Endothelial cell of umbilical vein (primary cell): ENCODE data around the gene INTS12. TPM values are rescaled to one million over a fixed set of nuclear protein-coding genes. Genes with fewer than 3 reads are reported as not detected.

Experiments
- BruUV-seq: library from RNA; stranded (reverse); fragments of 400-500 nt; replicated peaks from 2 replicates; lab custom pipeline; 2021; lab: Mats Ljungman, UMichigan
- CTCF ChIA-PET: fragments of 300-600, 350-600 bp; sonication (Branson Sonifier 250); formaldehyde crosslinking; loops from one replicate; lab custom pipeline; 2021; ENCODE audit warnings: antibody characterized with exemption, inconsistent platforms; lab: Charles Lee
- POLR2A ChIA-PET: fragments of 300-600, 350-600 bp; sonication (Branson Sonifier 250); formaldehyde crosslinking; loops from one replicate; lab custom pipeline; 2021; ENCODE audit warnings: antibody characterized with exemption, inconsistent platforms; lab: Charles Lee
- DNase-seq: peaks from one replicate; pipeline ENCODE4 v3.0.0-alpha.2; 2011; ENCODE audit warnings: low read depth, low spot score
- FAIRE-seq: peaks from 2 replicates; lab custom pipeline; 2011; peaks lifted over from hg19 to GRCh38; lab: Jason Lieb, UNC
- H2AFZ ChIP-seq: 2 replicates; pipeline ENCODE4 v1.6.0; 2012; ENCODE audit warnings: low read depth, low read length, control low read depth, inconsistent platforms
- H3K27ac ChIP-seq: 2 replicates; pipeline ENCODE4 v1.5.1; 2011; ENCODE audit warnings: low read depth, mild to moderate bottlenecking, control low read depth, low read length, moderate library complexity; ENCODE audit not compliant: insufficient read depth
- H3K27me3 ChIP-seq, 2 experiments: 2 replicates each; pipeline versions ENCODE4 v1.6.0 to v1.6.1; 2011; ENCODE audit warnings: low read length in 2 of 2, mixed read lengths in 1 of 2; ENCODE audit not compliant: control insufficient read depth in 2 of 2, insufficient read depth in 2 of 2
- H3K36me3 ChIP-seq, 2 experiments: 2 replicates in 1 of 2; 3 replicates in 1 of 2; pipeline ENCODE4 v1.5.1; 2011; ENCODE audit warnings: low read length in 2 of 2, mild to moderate bottlenecking in 1 of 2, moderate library complexity in 1 of 2; ENCODE audit not compliant: control insufficient read depth in 2 of 2, insufficient read depth in 2 of 2; ENCODE audit errors: extremely low read depth in 1 of 2
- H3K4me1 ChIP-seq: 3 replicates; pipeline ENCODE4 v1.5.1; 2011; ENCODE audit warnings: mild to moderate bottlenecking, low read length; ENCODE audit not compliant: control insufficient read depth, insufficient read depth; ENCODE audit errors: extremely low read depth
- H3K4me2 ChIP-seq: 2 replicates; pipeline ENCODE4 v1.6.1; 2011; ENCODE audit warnings: low read length, control low read depth, mixed read lengths; ENCODE audit not compliant: insufficient read depth
- H3K4me3 ChIP-seq, 3 experiments: fragments of 200-600 bp in 1 of 3; sonication (generic), shearing (Covaris generic) in 1 of 3; replicated peaks in 1 of 3; 2 replicates each; pipeline ENCODE4 v1.5.1; 2011 to 2016; ENCODE audit warnings: control low read depth in 3 of 3, low read length in 3 of 3, mild to moderate bottlenecking in 2 of 3, inconsistent platforms in 1 of 3, low read depth in 1 of 3, moderate library complexity in 1 of 3; ENCODE audit not compliant: insufficient read depth in 1 of 3
- H3K79me2 ChIP-seq: 2 replicates; pipeline ENCODE4 v1.6.0; 2012; ENCODE audit warnings: low read length, inconsistent platforms; ENCODE audit not compliant: control insufficient read depth, insufficient read depth
- H3K9ac ChIP-seq: replicated peaks from 2 replicates; pipeline ENCODE3; 2011; ENCODE audit warnings: low read length, control low read depth; ENCODE audit not compliant: insufficient read depth; ENCODE audit errors: extremely low read depth
- H3K9me1 ChIP-seq: replicated peaks from 3 replicates; pipeline ENCODE4 v1.6.0; 2011; ENCODE audit warnings: mild to moderate bottlenecking, low read length; ENCODE audit not compliant: control insufficient read depth, insufficient read depth; ENCODE audit errors: extremely low read depth
- H3K9me3 ChIP-seq: replicated peaks from 2 replicates; pipeline ENCODE4 v1.5.1; 2012; ENCODE audit warnings: low read length, inconsistent platforms; ENCODE audit not compliant: control insufficient read depth, insufficient read depth
- H4K20me1 ChIP-seq: replicated peaks from 2 replicates; pipeline ENCODE3; 2011; ENCODE audit warnings: mild to moderate bottlenecking, low read length; ENCODE audit not compliant: control insufficient read depth, insufficient read depth; ENCODE audit errors: extremely low read depth
- EZH2 ChIP-seq: IDR thresholded peaks from 2 replicates; pipeline ENCODE4 v1.6.1; 2012; ENCODE audit warnings: borderline replicate concordance, low read depth, mild to moderate bottlenecking, moderate library complexity, low read length, inconsistent platforms; ENCODE audit not compliant: severe bottlenecking
- FOS ChIP-seq: IDR thresholded peaks from 2 replicates; pipeline ENCODE4 v1.6.1; 2011; ENCODE audit warnings: mild to moderate bottlenecking, low read length, moderate library complexity, borderline replicate concordance; ENCODE audit not compliant: insufficient read depth
- GATA2 ChIP-seq: IDR thresholded peaks from 2 replicates; pipeline ENCODE4 v1.7.0; 2011; ENCODE audit warnings: low read depth, mild to moderate bottlenecking, moderate library complexity, mixed read lengths, low read length; ENCODE audit not compliant: insufficient read length, insufficient read depth
- JUN ChIP-seq: IDR thresholded peaks from 2 replicates; pipeline ENCODE4 v1.6.1; 2011; ENCODE audit warnings: borderline replicate concordance, low read depth; ENCODE audit not compliant: insufficient read length, insufficient read depth
- MAX ChIP-seq: IDR thresholded peaks from 2 replicates; pipeline ENCODE4 v1.6.1; 2011; ENCODE audit not compliant: insufficient read depth, insufficient read length
- MYC ChIP-seq: IDR thresholded peaks from one replicate; pipeline ENCODE4 v1.6.1; 2011; ENCODE audit warnings: mild to moderate bottlenecking, low read depth, low read length
- POLR2A ChIP-seq: IDR thresholded peaks from 2 replicates; pipeline ENCODE4 v1.6.1; 2012; ENCODE audit warnings: low read depth, mild to moderate bottlenecking, control low read depth, low read length
- POLR2AphosphoS5 ChIP-seq: IDR thresholded peaks from 2 replicates; pipeline ENCODE4 v1.6.1; 2012; ENCODE audit warnings: low read depth, mild to moderate bottlenecking, control low read depth, low read length, moderate library complexity; ENCODE audit not compliant: insufficient read depth
- dilution Hi-C: fragments of 300-500 bp; cut with MboI; formaldehyde crosslinking; loops from one replicate; pipeline ENCODE4 v1.15.0; 2019; ENCODE audit warnings: low sequenced_read_pairs; ENCODE audit not compliant: extremely low pct_ligation_motif_present
- intact Hi-C: fragments of 100-400 bp; cut with micrococcal nuclease; formaldehyde crosslinking; loops from one replicate; pipeline ENCODE4 v1.10.0; 2022
- polyA plus RNA-seq, 4 experiments: library from polyadenylated mRNA; depleted of rRNA in 3 of 4; stranded (reverse) in 3 of 4; unstranded in 1 of 4; fragments of >200 nt; gene quantifications; 2 replicates each; pipeline versions ENCODE4 v1.2.1 to v1.2.3, GENCODE V29; 2011 to 2012; ENCODE audit warnings: missing spikeins in 1 of 4
- total RNA-seq: library from RNA; stranded (reverse); gene quantifications from 2 replicates; pipeline ENCODE4 v1.2.3, GENCODE V29; 2021
- TF ChIP-seq, protein P1 (sequence below), 2 donors: IDR thresholded peaks; 1 replicate in 1 of 2; 2 replicates in 1 of 2; pipeline ENCODE4 v1.5.1; 2011; ENCODE audit warnings: low read length in 2 of 2, mild to moderate bottlenecking in 2 of 2, moderate library complexity in 2 of 2, control low read depth in 1 of 2, inconsistent platforms in 1 of 2, low read depth in 1 of 2; ENCODE audit not compliant: insufficient read depth in 1 of 2; ENCODE audit errors: extremely low read depth in 1 of 2

INTS12 gene
- total and polyA plus RNA-seq, 2 donors (not counting 3 experiments of a cell fraction or from before 2014, with no cell fraction given), result 19.7 to 20.9 TPM

DNA sequence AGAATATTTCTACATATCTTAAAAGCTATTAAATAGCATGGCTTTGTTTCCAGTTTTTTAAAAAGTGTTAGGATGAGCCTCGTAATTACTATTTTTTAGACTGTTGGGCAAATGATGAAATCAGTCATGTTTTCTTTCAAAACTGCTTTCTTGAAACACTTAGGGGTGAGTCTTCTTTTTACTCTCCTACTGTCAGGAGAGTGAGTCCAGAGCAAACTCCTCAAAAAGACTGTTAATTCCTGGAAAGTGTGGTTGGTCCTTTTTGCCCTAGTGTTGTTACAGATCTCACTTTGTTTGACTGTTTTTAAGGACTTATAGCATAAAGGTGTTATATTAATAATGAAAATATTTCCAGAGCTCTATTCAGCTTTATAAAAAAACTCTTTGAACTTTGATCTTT is 6.4 kb upstream of the INTS12 start:
- FAIRE-seq, result no peak

GRCh38 chr4:105714071-105714521 is 5.6 kb upstream of the INTS12 start:
- Histone ChIP-seq H3K36me3 (no peaks in the 10 kb centered on the region), H3K9me3 (no peaks in the 10 kb centered on the region), H3K79me2 (peaks cover 19% of the 10 kb centered on the region), H3K4me3 (no peak overlapping the region), H3K27me3 (no peaks in the 10 kb centered on the region), H3K4me2 (no peak overlapping the region), H2AFZ (no peak overlapping the region), H3K27ac (no peak overlapping the region), H3K9me1 (no peaks in the 10 kb centered on the region), H3K4me1 (peaks cover 10% of the 10 kb centered on the region), H4K20me1 (no peaks in the 10 kb centered on the region), H3K9ac (no peak overlapping the region)
- intact Hi-C loops, result loop anchor here (2.0 to 10.0 kb wide), 3 partner anchors 241 to 489 kb away; no protein-coding TSS in a partner anchor
- TF ChIP-seq MYC (no peak), EZH2 (no peak), MAX (no peak), GATA2 (no peak), POLR2A (no peak), FOS (no peak), POLR2AphosphoS5 (no peak), JUN (no peak)
- TF ChIP-seq, protein P1, sequence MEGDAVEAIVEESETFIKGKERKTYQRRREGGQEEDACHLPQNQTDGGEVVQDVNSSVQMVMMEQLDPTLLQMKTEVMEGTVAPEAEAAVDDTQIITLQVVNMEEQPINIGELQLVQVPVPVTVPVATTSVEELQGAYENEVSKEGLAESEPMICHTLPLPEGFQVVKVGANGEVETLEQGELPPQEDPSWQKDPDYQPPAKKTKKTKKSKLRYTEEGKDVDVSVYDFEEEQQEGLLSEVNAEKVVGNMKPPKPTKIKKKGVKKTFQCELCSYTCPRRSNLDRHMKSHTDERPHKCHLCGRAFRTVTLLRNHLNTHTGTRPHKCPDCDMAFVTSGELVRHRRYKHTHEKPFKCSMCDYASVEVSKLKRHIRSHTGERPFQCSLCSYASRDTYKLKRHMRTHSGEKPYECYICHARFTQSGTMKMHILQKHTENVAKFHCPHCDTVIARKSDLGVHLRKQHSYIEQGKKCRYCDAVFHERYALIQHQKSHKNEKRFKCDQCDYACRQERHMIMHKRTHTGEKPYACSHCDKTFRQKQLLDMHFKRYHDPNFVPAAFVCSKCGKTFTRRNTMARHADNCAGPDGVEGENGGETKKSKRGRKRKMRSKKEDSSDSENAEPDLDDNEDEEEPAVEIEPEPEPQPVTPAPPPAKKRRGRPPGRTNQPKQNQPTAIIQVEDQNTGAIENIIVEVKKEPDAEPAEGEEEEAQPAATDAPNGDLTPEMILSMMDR (IDR thresholded peaks at IDR 0.05; ENCODE audit: extremely low read depth in 1 of 2, insufficient read depth in 1 of 2, low read depth in 1 of 2, low read length in 2 of 2), result no peak
- ChIA-PET CTCF (interaction anchor here (0.7 to 3.1 kb wide), 5 partner anchors 8 to 573 kb away, joined by 3 to 26 read pairs (median 3); no protein-coding TSS in a partner anchor), POLR2A (no interaction called here)
- no TSS peak for BruUV-seq
- no peak for FAIRE-seq
- DNase-seq, result no peak
- dilution Hi-C loops, result no loop called here

More for the DNA sequence above, 6.4 kb upstream of the INTS12 start:
- Histone ChIP-seq H2AFZ (no peak overlapping the region), H3K4me1 (peaks cover 2% of the 10 kb centered on the region), H3K4me3 (no peak overlapping the region), H3K79me2 (peaks cover 12% of the 10 kb centered on the region), H3K9ac (no peak overlapping the region), H3K9me3 (no peaks in the 10 kb centered on the region), H3K4me2 (no peak overlapping the region), H3K9me1 (no peaks in the 10 kb centered on the region), H4K20me1 (no peaks in the 10 kb centered on the region), H3K36me3 (no peaks in the 10 kb centered on the region), H3K27ac (no peak overlapping the region), H3K27me3 (no peaks in the 10 kb centered on the region)
- no peak for TF ChIP-seq FOS
- TF ChIP-seq MYC, result no peak
- TF ChIP-seq, protein P1 (IDR thresholded peaks at IDR 0.05; ENCODE audit: extremely low read depth in 1 of 2, insufficient read depth in 1 of 2, low read depth in 1 of 2, low read length in 2 of 2), result no peak
- TF ChIP-seq EZH2, result no peak
- no peak for TF ChIP-seq JUN
- BruUV-seq, result no TSS peak
- ChIA-PET CTCF (interaction anchor here (0.6 to 3.1 kb wide), 40 partner anchors 7 to 584 kb away, joined by 3 to 85 read pairs (median 4); partner anchors contain the start of gene PPA2), POLR2A (no interaction called here)
- dilution Hi-C loops (no loop called here), intact Hi-C loops (loop anchor here (1.0 to 10.0 kb wide), 4 partner anchors 194 to 488 kb away; no protein-coding TSS in a partner anchor)
- DNase-seq, result no peak
